ENCODE data around the gene PNMA6E.
"Not testable (repeated sequence)": the region's sequence is repeated elsewhere in the genome, so short reads cannot be mapped to it uniquely, and the experiment has no call there.

PNMA6E gene

DNA sequence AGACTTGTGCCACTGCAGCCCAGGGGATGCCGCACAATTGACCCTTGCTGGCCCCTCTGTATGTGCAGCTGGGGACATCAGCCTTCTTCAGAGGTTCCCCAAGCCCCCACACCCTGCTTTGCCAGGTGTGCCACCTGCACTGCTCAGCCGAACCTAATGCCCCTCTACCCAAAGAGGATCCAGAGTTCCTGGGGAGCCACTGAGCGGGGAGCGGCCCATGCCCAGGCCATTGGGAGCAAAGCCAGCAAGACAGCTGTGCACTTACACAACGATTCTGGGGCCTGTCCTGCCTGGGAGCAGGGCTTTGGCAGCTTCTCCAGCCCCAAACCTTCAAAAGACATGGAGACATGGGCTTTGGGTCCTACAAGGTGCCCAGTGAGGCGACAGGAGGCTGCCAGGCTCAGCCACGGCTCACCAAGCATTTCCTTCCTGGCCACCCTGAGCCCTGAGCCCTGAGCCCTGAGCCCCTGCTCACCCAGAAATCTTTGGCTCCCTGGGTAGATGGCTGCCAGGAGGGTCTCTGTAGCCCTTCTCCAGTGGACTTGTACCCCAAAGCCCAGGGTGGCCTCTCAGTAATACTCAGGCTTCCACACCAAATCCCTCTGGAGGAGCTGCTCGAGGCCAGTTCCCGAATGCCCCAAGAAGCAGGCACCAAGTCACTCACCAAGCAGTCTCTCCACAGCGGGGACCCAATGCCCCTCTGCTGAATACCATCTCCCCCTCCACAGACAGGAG is 13.0 kb downstream of the PNMA6E start:
- in situ Hi-C loops (cut with HindIII; ENCODE audit: low sequenced_read_pairs), result no loop called here

DNA sequence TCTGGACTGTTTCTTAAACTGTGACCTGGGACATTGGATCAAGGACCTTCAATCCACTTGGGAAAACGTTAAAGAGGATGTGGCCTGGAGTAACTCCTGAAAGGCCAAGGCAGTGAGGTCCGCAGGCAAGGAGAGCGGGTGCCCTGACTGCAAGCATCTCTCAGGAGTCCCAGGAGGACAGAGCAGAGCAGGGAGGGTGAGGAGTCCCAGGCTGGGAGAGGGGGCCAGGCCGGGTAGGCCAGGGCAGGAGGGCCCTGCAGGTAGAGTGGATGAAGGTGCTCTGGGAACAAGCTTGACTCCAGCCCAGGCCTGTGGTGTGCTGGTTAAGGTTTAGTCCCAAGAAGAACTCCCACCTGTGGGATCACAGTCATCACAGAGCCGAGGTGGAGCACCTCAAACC is 13.8 kb downstream of the PNMA6E start:
- in situ Hi-C loops (cut with HindIII; ENCODE audit: low sequenced_read_pairs), result no loop called here

DNA sequence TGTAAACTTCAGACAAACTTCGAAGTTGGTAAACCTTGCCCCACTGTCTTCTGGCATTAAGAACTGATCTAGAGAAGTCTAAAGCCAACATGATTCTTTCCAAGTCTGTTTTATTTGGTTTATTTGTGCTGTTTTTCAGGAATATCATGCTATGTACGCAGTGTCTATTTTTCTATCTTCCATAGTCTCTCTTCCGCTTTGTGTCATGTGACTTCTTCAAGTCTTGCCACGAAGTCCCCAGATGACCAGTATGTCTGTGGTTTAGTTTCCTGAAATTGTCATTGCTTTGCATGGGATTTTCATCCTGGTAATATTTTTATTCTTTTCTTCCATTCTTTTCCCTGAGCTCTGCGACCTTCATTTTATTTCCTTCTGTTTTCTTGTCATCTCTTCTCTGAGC is 15.1 kb downstream of the PNMA6E start:
- in situ Hi-C loops (cut with HindIII; ENCODE audit: low sequenced_read_pairs), result no loop called here

DNA sequence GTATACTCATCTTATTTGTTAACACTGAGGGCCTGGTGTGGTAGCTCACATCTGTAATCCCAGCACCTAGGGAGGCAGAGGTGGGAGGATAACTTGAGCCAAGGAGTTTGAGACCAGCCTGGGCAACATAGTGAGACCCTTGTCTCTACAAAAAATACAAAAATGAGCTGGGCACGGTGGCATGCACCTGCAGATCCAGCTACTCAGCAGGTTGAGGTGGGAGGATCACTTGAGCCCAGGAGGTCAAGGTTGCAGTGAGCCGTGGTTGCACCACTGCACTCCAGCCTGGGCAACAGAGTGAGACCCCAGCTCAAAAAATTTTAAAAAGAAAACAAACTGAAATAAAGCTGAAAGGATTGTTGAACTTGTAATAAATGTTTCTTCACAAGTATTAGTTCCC is 16.2 kb downstream of the PNMA6E start:
- in situ Hi-C loops (cut with HindIII; ENCODE audit: low sequenced_read_pairs), result not testable (repeated sequence)

DNA sequence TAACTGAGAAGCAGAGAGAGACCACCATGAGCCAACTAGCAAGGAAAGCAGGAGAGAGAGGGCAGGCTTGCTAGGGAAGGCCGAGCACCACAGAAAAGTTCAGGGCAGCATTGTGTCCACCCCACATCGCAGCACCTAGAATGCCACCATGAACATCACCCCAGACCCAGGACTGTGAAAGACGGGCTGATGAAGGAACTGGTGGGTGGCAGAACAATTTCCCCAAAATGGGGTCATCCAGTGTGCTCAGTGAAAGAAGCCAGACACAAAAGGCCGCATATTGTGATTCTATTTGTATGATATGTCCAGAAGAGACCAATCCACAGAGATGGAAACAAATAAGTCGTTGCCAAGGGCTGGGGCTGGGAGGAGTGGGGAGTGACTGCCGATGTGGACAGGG is 16.8 kb downstream of the PNMA6E start:
- in situ Hi-C loops (cut with HindIII; ENCODE audit: low sequenced_read_pairs), result no loop called here

DNA sequence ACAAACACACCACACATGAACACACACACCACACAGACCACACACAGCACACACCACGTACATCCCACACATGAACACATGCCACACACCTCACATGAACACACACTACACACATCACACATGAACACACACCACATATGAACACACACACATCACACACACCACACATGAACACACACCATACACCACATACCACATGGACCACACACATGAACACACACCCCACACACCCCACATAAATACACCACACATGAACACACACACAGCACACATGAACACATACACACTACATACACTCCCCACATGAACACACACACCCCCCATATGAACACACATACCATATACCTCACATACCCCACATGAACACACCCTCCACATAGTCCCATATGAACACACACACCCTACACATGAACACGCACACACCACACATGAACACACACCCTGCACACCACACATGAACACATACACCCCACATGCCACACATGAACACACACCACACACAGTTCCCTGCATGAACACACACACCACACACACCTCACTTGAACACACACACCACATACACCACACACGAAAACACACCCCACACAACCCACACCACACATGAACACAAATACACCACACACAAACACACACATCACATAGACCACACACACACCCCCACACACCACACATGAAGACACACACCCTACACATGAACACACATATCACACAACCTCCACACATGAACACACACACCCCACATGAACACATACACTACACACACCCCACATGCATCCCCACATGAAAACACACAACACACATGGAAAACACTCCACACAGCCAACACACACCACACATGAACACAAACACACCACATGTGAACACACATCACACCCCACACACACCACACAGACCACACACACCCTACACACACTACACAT is 18.3 kb downstream of the PNMA6E start:
- in situ Hi-C loops (cut with HindIII; ENCODE audit: low sequenced_read_pairs), result no loop called here

DNA sequence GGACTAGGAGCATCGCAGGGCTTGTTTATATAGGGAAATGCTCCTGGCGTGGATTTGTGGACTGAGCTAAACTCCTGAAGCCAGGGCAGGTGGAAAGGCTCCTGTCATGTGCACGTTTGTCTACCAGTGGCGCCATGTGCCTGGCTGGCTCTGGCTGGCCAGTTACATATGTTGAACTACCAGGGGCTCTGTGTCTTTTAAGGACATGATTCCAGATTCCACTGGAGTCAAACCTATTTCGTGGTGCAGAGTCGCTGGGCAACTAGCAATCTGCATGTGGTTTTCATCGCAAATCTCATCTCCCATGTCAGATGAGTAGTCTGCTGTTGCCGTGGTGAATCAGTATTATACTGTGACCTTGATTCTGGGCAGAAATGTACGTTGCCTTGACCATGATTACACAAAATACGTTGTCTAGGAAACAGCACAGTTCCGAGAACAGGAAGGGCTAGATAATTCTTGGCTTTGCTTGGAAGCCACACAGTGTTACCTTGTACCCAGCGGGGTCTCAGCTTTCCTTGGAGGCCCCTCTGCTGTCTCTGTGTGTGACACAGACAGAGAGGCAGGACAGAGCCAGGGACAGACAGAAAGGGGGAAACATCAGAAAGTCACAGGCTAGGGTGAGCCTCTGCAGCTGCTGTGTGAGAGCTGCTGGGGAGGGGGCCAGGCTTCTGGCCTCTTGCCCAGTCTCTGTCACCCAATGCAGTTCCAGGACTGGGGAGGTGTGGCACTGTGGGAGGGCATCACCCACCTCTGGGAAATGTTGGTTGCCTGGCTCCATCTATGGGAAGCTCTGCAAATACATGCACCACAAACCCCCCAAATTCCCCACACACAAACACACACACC is 19.2 kb downstream of the PNMA6E start:
- in situ Hi-C loops (cut with HindIII; ENCODE audit: low sequenced_read_pairs), result no loop called here

DNA sequence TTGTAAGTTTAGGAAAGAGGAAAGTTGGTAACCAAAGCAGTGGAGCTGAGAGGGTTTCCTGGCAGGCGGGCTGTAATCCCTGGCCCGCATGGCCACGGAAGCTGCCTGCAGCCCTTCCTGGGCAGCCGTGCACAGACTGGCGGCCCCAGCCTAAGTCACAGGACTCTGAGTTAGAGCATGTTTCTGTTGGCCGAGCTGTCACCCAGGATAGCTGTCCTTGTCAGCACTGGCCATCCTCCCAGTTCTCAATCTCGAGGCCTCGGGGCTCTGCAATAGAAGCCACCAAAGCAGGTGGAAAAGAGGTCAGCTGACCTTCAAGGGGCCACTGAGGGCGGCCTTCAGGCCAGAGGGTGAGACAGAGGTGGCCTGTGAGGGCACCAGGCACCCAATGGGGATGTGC is 20.5 kb downstream of the PNMA6E start:
- in situ Hi-C loops (cut with HindIII; ENCODE audit: low sequenced_read_pairs), result no loop called here

DNA sequence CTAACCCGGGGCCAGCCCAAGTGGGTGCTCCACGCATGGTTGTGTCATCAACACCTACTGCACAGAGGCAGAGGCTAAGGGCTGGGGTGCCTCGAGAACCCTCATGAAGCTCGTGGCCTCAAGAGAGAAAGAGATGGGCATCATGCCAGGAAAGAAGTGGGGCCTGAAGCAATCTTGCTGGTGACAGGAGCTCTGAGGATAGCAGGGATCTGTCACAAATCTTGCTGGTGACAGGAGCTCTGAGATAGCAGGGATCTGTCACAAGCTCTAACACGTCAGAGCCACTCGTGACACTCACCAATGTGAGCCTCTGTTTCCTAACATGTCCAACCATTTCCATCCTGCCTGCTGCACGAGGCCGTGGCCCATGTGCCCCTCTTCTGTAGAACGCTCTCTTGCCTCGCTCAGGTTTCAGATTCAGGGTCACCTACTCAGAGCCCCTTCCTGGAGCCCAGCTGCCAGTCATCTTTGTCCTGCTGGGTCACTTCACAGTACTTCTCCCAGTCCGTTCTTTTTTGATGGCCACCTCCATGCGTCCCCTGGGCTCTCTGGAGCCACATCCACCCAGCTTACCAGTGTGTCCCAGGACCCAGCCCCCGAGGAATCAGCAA is 21.1 kb downstream of the PNMA6E start:
- in situ Hi-C loops (cut with HindIII; ENCODE audit: low sequenced_read_pairs), result no loop called here

DNA sequence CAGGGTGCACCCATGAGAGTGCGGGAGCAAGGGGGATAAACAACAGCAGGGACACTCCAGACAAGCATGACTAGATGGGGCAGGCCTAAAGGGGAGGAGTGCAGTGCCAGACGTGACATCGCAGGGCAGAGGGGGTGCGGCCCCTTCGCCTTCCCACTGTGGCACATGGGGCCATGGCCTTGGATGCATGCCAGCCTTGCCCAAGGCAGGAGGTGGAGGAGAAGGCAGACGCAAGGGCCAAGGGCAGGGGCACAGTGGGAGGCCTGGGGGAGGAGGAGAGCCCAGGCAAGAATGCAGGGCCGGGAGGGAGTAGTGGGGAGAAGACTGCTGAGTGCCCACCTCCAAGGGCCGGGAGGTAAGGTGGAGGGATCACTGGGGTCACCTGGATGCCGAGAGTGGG is 21.6 kb downstream of the PNMA6E start:
- in situ Hi-C loops (cut with HindIII; ENCODE audit: low sequenced_read_pairs), result no loop called here

DNA sequence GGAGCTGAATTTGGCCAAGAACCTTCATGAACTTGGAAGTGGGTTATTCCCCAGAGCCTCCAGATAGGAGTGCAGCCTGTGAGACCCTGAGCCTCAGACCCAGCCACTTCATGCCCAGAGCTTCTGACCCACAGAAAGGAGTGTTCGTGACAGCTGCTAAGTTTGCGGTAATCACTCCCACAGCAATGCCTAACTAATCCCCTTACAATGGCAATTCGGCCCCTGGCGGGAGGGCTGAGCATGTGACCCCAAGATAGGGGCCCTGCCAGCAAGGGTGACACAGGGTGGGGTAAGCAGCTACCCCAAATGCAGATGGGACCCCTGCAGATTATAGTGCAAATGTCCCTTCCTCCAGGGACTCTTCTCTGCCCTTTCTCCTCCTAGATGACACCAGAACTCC is 22.5 kb downstream of the PNMA6E start:
- in situ Hi-C loops (cut with HindIII; ENCODE audit: low sequenced_read_pairs), result no loop called here

DNA sequence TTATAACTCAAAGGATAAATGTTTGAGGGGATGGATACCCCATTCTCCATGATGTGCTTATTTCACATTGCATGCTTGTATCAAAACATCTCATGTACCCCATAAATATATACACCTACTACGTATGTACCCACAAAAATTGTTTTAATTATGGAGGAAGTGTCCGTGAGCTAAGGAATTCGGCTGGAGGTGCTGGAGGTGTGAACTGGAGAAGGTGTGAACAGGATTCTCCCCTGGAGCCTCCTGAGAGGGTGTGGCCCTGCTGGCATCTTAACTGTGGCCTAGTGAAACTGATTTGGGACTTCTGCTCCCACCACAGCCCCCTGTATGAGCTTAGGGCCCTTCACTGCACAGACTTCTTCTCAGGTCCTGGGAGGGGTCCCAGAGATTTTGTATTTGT is 23.4 kb downstream of the PNMA6E start:
- in situ Hi-C loops (cut with HindIII; ENCODE audit: low sequenced_read_pairs), result no loop called here

DNA sequence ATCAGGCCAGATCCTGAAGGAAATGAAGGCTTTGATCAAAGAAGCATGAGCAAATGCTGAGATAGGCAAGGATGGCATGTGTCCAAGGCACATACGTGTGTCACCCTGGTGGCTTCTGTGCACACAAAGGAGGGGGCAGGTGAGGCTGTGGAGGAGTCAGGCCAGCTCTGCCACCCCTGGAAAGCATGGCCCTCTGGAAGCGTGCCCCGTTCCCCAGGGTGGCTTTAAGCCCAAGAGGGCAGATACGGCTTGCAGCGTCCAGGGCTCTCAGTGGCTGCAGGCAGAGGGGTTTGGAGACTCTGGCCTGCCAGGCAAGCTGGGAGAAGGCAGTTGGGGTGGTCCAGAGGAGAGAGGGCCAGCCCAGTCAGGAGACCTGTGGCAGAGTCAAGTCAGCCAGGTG is 25.6 kb downstream of the PNMA6E start:
- in situ Hi-C loops (cut with HindIII; ENCODE audit: low sequenced_read_pairs), result no loop called here

DNA sequence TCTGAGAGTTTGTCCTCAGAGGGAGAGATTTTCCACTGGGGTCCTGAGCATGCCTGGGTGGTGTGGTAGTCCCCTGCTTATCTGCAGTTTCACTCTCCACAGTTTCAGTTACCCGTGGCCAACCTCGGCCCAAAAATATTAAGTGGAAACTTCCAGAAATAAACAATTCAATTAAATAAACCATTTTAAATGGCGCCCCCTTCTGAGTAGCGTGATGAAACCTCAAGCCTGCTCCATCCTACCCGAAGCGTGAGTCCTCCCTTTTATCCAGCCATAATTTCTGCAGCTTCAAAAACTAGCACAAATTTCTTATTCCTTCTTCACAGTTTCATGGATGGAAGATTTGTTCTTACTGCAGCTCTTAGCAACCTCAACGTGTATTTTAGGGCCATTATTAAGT is 26.7 kb downstream of the PNMA6E start:
- in situ Hi-C loops (cut with HindIII; ENCODE audit: low sequenced_read_pairs), result no loop called here

DNA sequence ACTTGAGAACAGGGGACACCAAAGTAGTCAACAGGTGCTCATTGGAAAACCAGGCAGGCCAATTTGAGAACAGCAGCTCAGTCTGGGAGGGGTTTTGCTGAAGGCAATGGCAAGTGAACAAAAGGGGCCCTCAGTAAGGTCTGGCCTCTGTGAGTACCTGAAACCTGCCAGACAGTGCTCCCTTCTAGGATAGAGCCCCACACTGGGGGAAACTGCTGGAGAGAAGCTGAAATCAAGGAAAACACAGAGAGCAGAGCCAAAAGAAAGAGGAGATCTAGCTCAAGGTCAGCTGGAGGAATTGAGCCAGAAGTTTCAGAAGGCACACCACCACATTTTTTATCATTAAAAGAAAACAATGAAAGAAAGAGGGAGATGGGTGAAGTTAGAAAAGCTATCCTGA is 28.2 kb downstream of the PNMA6E start:
- in situ Hi-C loops (cut with HindIII; ENCODE audit: low sequenced_read_pairs), result no loop called here

DNA sequence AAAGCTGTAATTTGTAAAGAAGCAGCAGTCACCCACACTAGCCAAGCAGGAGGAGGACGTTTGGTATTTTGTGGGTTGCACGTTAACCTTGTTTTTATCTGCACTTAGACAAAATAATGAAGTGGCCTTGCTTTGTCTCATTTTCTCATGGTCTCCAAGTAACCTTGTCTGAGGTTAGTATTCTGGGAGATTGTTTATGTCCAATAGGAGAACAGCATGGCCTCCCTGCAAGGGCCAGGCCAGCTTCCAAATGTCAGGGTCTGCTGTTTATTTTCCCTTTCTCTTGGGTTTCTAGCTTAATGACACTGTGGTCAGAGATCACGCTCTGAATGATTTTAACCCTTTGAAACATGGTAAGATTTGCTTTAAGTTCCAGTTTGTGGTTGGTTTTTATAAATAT is 29.9 kb downstream of the PNMA6E start:
- in situ Hi-C loops (cut with HindIII; ENCODE audit: low sequenced_read_pairs), result no loop called here

DNA sequence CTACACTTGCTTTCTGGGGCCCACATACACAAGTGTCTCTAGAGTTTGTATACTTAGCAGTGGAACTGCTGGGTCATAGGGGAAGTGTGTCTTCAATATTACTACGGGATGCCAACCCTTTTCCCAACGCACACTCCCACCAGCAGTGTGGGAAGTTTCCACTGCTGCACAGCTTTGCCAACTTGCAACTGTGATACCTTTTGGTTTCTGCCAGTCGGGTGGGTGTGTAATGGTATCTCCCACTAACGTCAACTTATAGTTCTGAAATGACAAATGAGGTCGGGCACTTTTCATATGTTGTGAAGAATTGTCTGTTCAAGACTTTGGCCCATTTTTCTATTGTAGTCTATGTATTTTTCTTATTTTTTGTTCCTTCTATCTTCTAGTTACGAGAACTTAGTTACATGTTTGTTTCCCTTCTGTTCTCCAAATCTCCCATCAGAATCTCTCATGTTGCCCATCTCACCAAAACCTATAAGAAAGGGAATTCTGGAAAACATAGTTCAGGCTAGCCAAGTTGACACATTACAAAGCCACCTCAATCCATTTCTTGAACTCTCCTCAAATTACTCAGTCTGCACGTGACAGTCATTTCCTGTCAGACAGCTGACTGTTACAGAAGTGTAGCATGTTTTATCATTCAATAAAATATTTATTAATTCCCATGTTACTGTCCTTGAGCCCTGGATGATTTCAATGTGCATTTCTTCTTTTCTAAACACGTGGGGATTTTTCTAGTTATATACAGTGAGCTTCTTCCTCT is 30.7 kb downstream of the PNMA6E start:
- in situ Hi-C loops (cut with HindIII; ENCODE audit: low sequenced_read_pairs), result no loop called here

DNA sequence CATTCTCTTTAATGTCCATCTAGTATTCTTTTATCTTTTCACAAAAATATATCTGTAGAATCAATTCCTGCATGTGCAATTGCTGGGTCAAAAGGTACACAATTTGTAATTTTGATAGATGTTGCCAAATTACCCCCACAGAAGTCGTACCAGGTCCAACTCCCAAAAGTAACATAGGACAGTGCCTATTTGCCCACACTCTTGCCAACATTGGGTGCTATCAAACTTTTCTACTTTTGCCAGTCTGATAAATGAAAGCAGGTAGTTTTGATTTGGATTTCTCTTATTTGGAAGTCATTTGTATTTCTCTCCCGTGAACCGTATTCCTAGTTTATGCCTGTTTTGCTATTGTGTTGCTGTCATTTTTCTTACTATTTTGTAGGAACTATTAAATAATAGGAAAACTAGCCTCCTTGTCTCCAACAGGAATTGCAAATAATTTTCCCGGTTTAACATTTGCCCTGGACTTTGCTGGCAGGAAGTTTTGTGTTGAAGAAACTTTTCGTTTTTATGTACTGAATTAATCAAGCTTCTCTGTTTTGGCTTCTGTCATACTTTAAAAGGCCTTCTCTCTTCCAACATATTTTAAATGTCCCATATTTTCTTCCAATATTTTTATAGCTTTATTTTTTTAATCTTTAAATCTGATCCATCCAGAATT is 34.1 kb downstream of the PNMA6E start:
- in situ Hi-C loops (cut with HindIII; ENCODE audit: low sequenced_read_pairs), result no loop called here

DNA sequence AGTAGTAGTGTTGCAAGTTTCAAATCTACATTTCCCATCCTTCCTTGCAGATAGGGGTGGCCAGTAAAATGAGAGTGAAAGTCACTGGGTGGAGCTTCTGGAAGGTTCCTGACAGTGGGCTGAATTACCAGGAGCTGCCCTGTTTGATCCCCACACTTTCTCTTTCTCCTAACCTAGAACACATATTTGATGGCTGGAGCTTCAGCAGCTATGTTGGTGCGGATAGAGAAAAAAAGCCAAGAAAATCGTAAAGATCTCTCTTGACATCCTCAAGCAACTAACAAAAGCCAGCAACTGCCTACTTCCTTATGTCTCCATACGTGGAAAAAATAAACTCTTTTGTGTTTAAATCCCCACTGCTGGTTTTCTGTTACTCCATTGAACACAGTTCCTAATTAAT is 35.0 kb downstream of the PNMA6E start:
- in situ Hi-C loops (cut with HindIII; ENCODE audit: low sequenced_read_pairs), result no loop called here

DNA sequence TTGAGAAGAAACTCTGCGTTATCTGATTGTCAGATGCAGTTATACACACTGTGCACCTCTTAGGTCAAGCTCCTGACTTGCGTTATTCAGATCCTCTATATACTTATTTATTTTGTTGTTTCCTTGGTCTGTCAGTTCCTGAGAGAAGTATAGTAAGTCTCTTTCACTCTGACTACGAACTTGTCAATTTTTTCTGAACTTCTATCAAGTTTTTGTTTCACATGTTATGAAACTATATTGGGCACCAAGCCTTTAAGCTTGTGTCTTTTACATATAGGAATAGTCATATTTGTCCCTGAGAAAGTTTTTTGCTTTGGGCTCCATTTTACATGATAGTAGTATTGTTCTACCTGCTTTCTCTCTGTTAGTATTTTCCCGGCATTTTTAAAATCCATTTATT is 35.5 kb downstream of the PNMA6E start:
- in situ Hi-C loops (cut with HindIII; ENCODE audit: low sequenced_read_pairs), result no loop called here
